ENCODE data around the gene CCNT2.
"Not testable (repeated sequence)": the region's sequence is repeated elsewhere in the genome, so short reads cannot be mapped to it uniquely, and the experiment has no call there.

CCNT2 gene

GRCh38 chr2:134918526-134919340 is at the start of gene CCNT2:
CCNT2 (plus strand) TSS chr2:134918822; CDS start chr2:134918855, 33 bp downstream.
- peak; percentile 99 for DNase-seq

- DNase-seq: no peak
Measured at GRCh38 chr2:134869946-134870736, 48.5 kb upstream of the CCNT2 start.

- no peak for DNase-seq
Measured at GRCh38 chr2:134873152-134873551, 45.5 kb upstream of the CCNT2 start.

GRCh38 chr2:134875309-134875708 is 43.3 kb upstream of the CCNT2 start:
- DNase-seq: no peak

- no peak for DNase-seq
Measured at GRCh38 chr2:134882773-134883172, 35.8 kb upstream of the CCNT2 start.

GRCh38 chr2:134883552-134884293 is 34.9 kb upstream of the CCNT2 start:
- DNase-seq: no peak

- DNase-seq: no peak
Measured at GRCh38 chr2:134884435-134884834, 34.2 kb upstream of the CCNT2 start.

- no peak for DNase-seq
Measured at GRCh38 chr2:134892282-134893035, 26.2 kb upstream of the CCNT2 start.

GRCh38 chr2:134897932-134898331 is 20.7 kb upstream of the CCNT2 start:
- DNase-seq: no peak

GRCh38 chr2:134899204-134899603 is 19.4 kb upstream of the CCNT2 start:
- no peak for DNase-seq

- DNase-seq: no peak
Measured at GRCh38 chr2:134900151-134900550, 18.5 kb upstream of the CCNT2 start.

- not testable (repeated sequence) for DNase-seq
Measured at GRCh38 chr2:134903701-134904100, 14.9 kb upstream of the CCNT2 start.

- DNase-seq: peak; percentile 12
Measured at GRCh38 chr2:134905168-134905567, 13.5 kb upstream of the CCNT2 start.

GRCh38 chr2:134906726-134907125 is 11.9 kb upstream of the CCNT2 start:
- no peak for DNase-seq

GRCh38 chr2:134907441-134908116 is 11.0 kb upstream of the CCNT2 start:
- not testable (repeated sequence) for DNase-seq

- no peak for DNase-seq
Measured at GRCh38 chr2:134910763-134911399, 7.7 kb upstream of the CCNT2 start.

- no peak for DNase-seq
Measured at GRCh38 chr2:134911400-134911785, 7.2 kb upstream of the CCNT2 start.

- no peak for DNase-seq
Measured at GRCh38 chr2:134912361-134912760, 6.3 kb upstream of the CCNT2 start.

- no peak for DNase-seq
Measured at GRCh38 chr2:134917360-134917865, 1.2 kb upstream of the CCNT2 start.

- DNase-seq: peak; percentile 94
Measured at GRCh38 chr2:134917888-134918525, 615 bp upstream of the CCNT2 start.
